IPS-15b (cell line): ENCODE data around the gene C7orf33.

Experiments
- H3K27me3 ChIP-seq: one replicate; pipeline ENCODE4 v1.6.1; 2013; ENCODE audit warnings: low read length; ENCODE audit not compliant: control insufficient read depth, insufficient read depth
- H3K36me3 ChIP-seq: one replicate; pipeline ENCODE4 v1.6.1; 2013; ENCODE audit warnings: low read length; ENCODE audit not compliant: control insufficient read depth, insufficient read depth
- H3K4me1 ChIP-seq: one replicate; pipeline ENCODE4 v1.6.1; 2013; ENCODE audit warnings: mild to moderate bottlenecking, low read length; ENCODE audit not compliant: control insufficient read depth, insufficient read depth
- H3K4me3 ChIP-seq: one replicate; pipeline ENCODE4 v1.5.1; 2013; ENCODE audit warnings: low read depth, low read length
- H3K9ac ChIP-seq: one replicate; pipeline ENCODE4 v1.6.1; 2013; ENCODE audit warnings: low read depth, mild to moderate bottlenecking, low read length
- H3K9me3 ChIP-seq: one replicate; pipeline ENCODE4 v1.6.1; 2013; ENCODE audit warnings: mild to moderate bottlenecking, low read length; ENCODE audit not compliant: control insufficient read depth, insufficient read depth

C7orf33 gene, protein sequence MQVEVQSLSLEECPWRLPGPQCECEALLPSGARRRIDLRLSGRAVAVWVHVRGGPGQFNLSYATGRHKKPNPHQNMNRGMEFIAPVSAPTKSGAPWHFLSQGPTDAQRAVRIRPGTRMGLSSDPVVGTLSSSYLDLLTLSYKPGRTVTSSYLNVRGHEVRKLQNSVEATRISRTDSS

GRCh38 chr7:148590471-148590870, at the start of gene C7orf33:
Gene C7orf33 (plus strand): TSS chr7:148590766. CDS start chr7:148590926, 160 bp downstream.
- H3K36me3 ChIP-seq, result no peaks in the 10 kb centered on the region
- H3K27me3 ChIP-seq, result no peaks in the 10 kb centered on the region
- H3K4me3 ChIP-seq, result no peak within 1 kb of the TSS
- peaks cover 19% of the 10 kb centered on the region for H3K4me1 ChIP-seq
- H3K9me3 ChIP-seq, result no peaks in the 10 kb centered on the region
- no peak within 1 kb of the TSS for H3K9ac ChIP-seq

DNA sequence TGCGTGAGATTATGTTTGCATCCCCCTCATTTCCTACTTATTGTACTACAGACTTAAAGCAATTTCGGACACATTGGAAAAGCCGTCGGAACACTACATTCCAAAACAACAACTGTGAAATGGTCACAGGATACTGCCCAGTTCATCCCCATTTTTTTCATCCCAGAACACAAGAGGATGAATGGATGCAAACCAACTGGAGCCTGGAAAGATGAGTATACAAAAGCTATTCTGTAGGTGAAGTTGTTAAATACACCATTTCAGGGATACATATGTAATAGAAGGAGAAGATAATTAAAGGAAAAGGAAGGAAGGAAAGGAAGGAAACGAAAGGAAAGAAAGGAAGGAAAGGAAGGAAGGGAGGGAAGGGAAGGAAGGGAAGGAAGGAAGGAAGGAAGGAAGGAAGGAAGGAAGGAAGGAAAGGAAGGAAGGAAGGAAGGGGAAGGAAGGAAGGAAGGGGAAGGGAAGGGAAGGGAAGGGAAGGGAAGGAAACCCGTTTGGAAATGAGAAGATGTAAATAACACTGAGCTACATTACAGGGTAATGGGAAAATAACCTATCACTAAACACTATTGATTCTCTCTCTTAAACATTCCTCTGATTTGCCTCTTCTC, 48.6 kb upstream of the C7orf33 start:
- Histone ChIP-seq H3K9me3 (no peaks in the 10 kb centered on the region), H3K4me3 (no peak overlapping the region), H3K4me1 (no peaks in the 10 kb centered on the region), H3K27me3 (no peaks in the 10 kb centered on the region), H3K36me3 (no peaks in the 10 kb centered on the region), H3K9ac (no peak overlapping the region)

GRCh38 chr7:148543302-148543701, 47.3 kb upstream of the C7orf33 start:
- Histone ChIP-seq H3K4me3 (no peak overlapping the region), H3K27me3 (no peaks in the 10 kb centered on the region), H3K9ac (no peak overlapping the region), H3K36me3 (no peaks in the 10 kb centered on the region), H3K9me3 (no peaks in the 10 kb centered on the region), H3K4me1 (no peaks in the 10 kb centered on the region)

- Histone ChIP-seq H3K36me3 (no peaks in the 10 kb centered on the region), H3K27me3 (no peaks in the 10 kb centered on the region), H3K9me3 (no peaks in the 10 kb centered on the region), H3K9ac (no peak overlapping the region), H3K4me1 (no peaks in the 10 kb centered on the region), H3K4me3 (no peak overlapping the region)
Observed at GRCh38 chr7:148545172-148545571, 45.4 kb upstream of the C7orf33 start.

GRCh38 chr7:148545932-148546331, 44.6 kb upstream of the C7orf33 start:
- Histone ChIP-seq H3K4me3 (no peak overlapping the region), H3K4me1 (no peaks in the 10 kb centered on the region), H3K9me3 (no peaks in the 10 kb centered on the region), H3K36me3 (no peaks in the 10 kb centered on the region), H3K9ac (no peak overlapping the region), H3K27me3 (no peaks in the 10 kb centered on the region)

DNA sequence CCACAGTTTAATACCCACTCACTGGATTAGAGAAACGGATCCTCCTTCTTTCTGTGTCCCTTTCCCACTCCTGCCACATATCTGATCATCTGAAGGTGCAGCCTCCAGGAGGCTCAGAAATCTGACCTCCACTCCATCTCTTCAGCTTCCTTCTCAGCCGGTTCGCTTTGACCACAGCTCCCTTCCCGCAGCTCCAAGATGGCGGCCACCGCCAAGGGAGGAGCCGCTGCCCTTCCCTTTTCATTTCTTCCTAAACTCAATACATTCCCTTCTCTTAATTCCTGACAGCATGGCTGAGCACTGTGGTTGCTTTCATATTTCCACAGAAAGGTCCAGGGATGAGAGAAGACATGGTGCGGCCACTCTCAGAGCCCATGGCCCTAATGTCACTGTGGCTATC, 43.7 kb upstream of the C7orf33 start:
- H3K4me3 ChIP-seq, result no peak overlapping the region
- no peaks in the 10 kb centered on the region for H3K27me3 ChIP-seq
- H3K36me3 ChIP-seq, result no peaks in the 10 kb centered on the region
- no peaks in the 10 kb centered on the region for H3K9me3 ChIP-seq
- H3K4me1 ChIP-seq, result no peaks in the 10 kb centered on the region
- no peak overlapping the region for H3K9ac ChIP-seq

- Histone ChIP-seq H3K9me3 (no peaks in the 10 kb centered on the region), H3K4me3 (no peak overlapping the region), H3K9ac (no peak overlapping the region), H3K4me1 (no peaks in the 10 kb centered on the region), H3K36me3 (no peaks in the 10 kb centered on the region), H3K27me3 (no peaks in the 10 kb centered on the region)
Observed at GRCh38 chr7:148547951-148548350, 42.6 kb upstream of the C7orf33 start.

GRCh38 chr7:148553979-148554378, 36.6 kb upstream of the C7orf33 start:
- Histone ChIP-seq H3K27me3 (no peaks in the 10 kb centered on the region), H3K36me3 (no peaks in the 10 kb centered on the region)

GRCh38 chr7:148556892-148557291, 33.7 kb upstream of the C7orf33 start:
- H3K27me3 ChIP-seq, result no peaks in the 10 kb centered on the region
- no peaks in the 10 kb centered on the region for H3K4me1 ChIP-seq
- H3K9ac ChIP-seq, result no peak overlapping the region
- H3K36me3 ChIP-seq, result no peaks in the 10 kb centered on the region
- no peak overlapping the region for H3K4me3 ChIP-seq
- H3K9me3 ChIP-seq, result no peaks in the 10 kb centered on the region

More at GRCh38 chr7:148553979-148554378, 36.6 kb upstream of the C7orf33 start:
- H3K4me1 ChIP-seq, result no peaks in the 10 kb centered on the region
- no peak overlapping the region for H3K4me3 ChIP-seq
- no peak overlapping the region for H3K9ac ChIP-seq
- no peaks in the 10 kb centered on the region for H3K9me3 ChIP-seq

GRCh38 chr7:148558914-148559313, 31.7 kb upstream of the C7orf33 start:
- H3K36me3 ChIP-seq, result no peaks in the 10 kb centered on the region
- H3K9me3 ChIP-seq, result no peaks in the 10 kb centered on the region
- no peaks in the 10 kb centered on the region for H3K4me1 ChIP-seq
- H3K27me3 ChIP-seq, result no peaks in the 10 kb centered on the region
- no peak overlapping the region for H3K9ac ChIP-seq
- H3K4me3 ChIP-seq, result no peak overlapping the region

- Histone ChIP-seq H3K9ac (no peak overlapping the region), H3K4me1 (no peaks in the 10 kb centered on the region), H3K27me3 (no peaks in the 10 kb centered on the region), H3K9me3 (no peaks in the 10 kb centered on the region), H3K36me3 (no peaks in the 10 kb centered on the region), H3K4me3 (no peak overlapping the region)
Observed at GRCh38 chr7:148561099-148561498, 29.5 kb upstream of the C7orf33 start.

GRCh38 chr7:148563583-148564274, 26.8 kb upstream of the C7orf33 start:
- Histone ChIP-seq H3K9ac (no peak overlapping the region), H3K4me1 (peaks cover 3% of the 10 kb centered on the region), H3K36me3 (no peaks in the 10 kb centered on the region), H3K4me3 (no peak overlapping the region), H3K9me3 (no peaks in the 10 kb centered on the region), H3K27me3 (no peaks in the 10 kb centered on the region)
